Cardiac septum (tissue), 1 donor: ENCODE measurements around the gene IGF2R. TPM values are rescaled to one million over a fixed set of nuclear protein-coding genes. Genes with fewer than 3 reads are reported as not detected.

ENCODE experiments used
- DNase-seq: peaks from one replicate; pipeline ENCODE4 v3.0.0-alpha.2; 2020; ENCODE audit warnings: low spot score
- intact Hi-C: fragments of 100-400 bp; cut with DNase I; formaldehyde crosslinking; loops from one replicate; pipeline ENCODE4 v1.14.0; 2022
- total RNA-seq: library from RNA; stranded (reverse); fragmentation: NEBNext Ultra II Directional; extraction: Animal tissue kit (Norgen Biotek cat#: 25700); gene quantifications from one replicate; pipeline ENCODE4 v1.2.1, GENCODE V29; 2021
- donor health status: DM: no; HTN: no; CAD: no.

Gene IGF2R
- total RNA-seq, 1 donor from 2014 or later: 54.6 TPM

DNA sequence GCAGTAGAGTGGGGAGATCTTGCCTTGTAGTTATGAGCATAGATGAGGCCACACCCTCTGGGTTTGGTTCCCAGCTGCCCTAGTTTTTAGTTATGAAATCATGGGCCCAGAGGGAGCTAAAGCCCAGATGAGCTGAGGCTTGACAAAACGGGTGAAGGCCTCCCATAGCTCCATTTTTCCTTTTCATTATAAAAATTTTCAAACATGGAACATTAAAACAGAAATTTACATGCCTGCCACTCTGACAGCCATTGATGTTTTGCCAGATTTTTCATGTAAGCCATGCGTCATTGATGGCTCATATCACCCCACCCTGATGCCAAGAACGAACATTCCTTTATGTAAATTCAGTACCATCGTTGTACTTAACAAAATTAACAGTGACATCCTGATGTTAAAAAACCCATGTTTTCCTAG, 67.9 kb downstream of the IGF2R start:
- intact Hi-C loops: no loop called here
- DNase-seq: no peak

DNA sequence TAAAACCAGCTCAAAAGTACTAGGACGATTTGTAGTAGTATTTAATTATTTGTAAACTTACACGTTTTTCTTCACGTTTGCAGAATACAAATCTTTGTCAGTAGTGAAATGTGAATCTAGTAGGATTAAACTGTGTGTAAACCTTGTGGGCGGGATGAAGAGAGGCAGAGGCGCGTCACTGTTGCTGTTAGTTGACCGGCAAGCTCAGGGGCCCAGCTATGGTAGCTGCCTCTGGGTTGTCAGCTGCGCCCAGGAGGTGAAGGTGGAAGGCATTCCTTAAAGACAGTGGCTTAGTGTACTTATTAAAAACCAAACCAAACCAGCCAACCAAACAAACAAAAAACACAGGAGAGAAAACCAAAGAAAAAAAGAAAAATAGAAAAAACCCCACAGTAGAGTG, 69.6 kb downstream of the IGF2R start:
- intact Hi-C loops: no loop called here
- no peak for DNase-seq

DNA sequence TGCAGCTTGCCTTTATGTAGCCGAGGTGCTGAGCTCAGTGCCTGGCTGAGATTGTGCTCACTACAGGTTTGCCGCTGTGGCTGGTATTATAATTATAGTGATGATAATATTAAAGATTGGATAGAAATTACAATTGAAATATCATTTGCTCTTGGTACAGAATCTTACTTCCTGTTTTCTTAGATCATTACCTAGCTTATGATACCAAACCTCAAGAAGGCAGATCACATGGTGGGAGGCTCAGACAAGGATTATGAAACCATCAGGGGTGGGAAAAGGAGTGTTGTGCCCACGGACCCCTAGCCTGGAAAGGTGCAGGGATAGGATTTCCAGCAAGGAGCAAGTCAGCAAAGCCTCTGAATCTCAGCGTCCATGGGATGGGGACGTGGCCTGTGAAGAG, 70.6 kb downstream of the IGF2R start:
- no peak for DNase-seq
- intact Hi-C loops: no loop called here

DNA sequence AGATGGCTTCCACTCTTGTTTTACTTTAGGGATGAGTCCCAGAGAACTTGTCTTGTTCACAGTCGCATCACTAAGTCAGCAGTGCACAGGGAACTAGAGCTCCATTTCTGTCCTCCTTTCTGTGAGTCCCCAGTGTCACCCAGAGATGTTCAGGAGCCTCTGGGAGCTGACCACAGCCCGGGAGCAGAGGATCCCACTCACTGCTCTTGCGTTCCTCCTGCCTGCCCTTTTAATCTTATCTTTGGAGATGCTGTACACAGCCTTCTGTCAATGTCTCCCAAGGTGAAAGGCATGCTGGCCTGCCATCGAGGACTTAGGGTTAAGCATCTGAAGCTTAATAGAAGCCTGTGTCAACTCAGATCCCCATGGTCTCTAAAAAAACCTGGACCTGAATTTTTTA, 71.2 kb downstream of the IGF2R start:
- intact Hi-C loops: loop anchor here (5.0 kb wide), 2 partner anchors 73 to 178 kb away; partner anchors contain the start of gene IGF2R
- no peak for DNase-seq

DNA sequence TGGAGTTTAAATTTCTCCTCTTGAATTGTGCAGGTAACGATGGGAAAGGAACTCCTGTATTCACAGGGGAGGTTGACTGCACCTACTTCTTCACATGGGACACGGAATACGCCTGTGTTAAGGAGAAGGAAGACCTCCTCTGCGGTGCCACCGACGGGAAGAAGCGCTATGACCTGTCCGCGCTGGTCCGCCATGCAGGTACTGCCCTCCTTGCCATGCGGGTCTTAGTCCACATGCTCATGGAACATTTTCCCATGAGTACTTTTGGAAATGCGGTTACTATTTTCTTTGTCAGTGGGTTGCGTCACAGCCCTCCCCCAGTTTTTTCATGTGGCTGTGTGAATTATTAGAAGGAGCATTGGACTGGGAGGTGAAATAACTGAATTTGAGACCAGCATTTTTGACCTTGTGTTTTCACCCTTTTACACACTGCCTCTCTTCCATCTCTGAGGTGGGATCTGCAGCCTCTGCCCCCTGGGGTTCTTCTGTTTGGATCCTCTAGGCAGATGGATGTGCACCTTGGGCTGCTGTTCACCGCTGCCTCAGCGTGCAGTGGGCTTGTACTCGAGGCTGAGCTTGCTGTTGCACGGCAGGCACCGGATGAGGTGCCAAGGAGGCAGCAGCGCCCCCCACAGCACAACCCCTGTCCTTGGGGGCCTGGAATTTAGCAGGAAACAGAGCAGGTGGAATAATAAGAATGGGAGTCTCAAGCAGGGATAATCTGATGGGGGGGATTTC, 71.8 kb downstream of the IGF2R start:
- intact Hi-C loops: loop anchor here (5.0 kb wide), 2 partner anchors 73 to 178 kb away; partner anchors contain the start of gene IGF2R
- DNase-seq: no peak

DNA sequence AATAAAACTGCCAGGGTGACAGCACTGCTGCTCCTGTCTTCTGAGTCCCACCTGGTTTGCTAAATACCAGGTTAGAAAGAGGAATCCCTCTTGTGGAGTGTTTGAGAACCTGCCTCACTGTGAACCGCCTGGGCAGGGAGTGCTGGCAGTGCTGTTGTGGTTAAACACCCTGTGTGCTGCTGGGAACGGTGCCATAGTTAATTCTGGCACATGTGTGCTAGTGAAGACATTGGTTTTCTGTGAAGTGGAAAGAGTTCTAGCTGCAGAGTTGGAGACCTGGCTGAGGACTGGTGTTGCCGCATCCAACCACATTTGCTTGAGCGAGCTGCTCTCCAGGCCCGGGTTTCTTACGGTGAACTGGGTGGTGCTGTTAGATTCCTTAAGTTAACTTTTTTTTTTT, 72.7 kb downstream of the IGF2R start:
- intact Hi-C loops: loop anchor here (5.0 kb wide), 2 partner anchors 74 to 179 kb away; partner anchors contain the start of gene IGF2R
- DNase-seq: no peak

DNA sequence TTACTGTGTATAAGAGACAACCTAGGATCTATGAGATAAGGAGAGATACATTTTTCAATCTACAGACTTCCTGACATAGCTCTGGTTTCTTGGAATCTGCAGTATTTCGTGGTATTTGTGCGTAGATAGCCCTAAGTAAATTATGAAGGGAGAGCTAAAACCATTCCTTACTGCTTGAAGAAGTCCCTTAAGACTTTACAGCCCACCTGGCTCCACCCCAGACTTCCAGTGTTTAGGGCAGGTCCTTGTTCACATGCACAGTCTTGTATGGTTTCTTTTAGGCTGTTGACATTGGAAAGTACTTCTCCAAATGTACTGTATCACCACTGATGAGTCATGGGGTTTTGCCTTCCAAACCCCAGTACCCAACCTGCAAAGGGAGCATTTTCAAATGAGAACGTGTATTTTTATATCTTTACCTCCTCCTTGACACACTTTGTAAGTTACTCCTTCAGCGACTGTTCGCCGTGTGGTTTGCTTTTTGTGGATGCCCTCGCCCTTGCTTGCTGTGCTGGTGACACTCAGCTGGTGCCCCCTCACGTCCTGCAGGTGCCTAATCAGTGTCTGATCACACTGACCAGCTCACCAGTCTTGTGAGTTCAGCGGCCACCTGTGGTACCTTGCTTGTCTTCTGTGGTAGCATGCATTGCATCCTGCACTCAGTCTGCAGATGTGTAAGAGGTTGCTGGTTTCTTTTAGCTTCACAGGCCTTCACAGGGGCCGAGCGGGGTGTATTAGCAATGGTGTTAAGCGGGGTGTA, 73.3 kb downstream of the IGF2R start:
- DNase-seq: no peak
- intact Hi-C loops: loop anchor here (5.0 kb wide), 2 partner anchors 75 to 180 kb away; partner anchors contain the start of gene IGF2R

DNA sequence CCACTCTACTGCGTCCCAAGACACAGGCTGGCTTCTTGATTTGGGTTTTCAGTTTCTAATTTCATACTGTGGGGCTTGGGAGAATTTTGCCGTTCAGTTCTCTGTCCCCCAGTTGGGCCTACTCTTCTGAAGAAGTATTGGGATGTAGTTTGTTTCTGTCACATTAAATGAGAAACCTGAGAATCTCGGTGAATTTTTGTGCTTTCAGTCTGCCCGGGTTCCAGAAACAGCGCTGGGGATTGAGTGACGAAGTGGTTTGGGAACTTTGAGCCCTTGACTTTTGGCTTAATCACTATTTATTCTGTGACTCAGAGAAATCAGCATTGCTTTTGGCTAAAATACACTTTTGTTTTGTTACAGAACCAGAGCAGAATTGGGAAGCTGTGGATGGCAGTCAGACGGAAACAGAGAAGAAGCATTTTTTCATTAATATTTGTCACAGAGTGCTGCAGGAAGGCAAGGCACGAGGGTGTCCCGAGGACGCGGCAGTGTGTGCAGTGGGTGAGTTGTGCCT, 74.0 kb downstream of the IGF2R start:
- intact Hi-C loops: loop anchor here (5.0 kb wide), 2 partner anchors 76 to 181 kb away; partner anchors contain the start of gene IGF2R

DNA sequence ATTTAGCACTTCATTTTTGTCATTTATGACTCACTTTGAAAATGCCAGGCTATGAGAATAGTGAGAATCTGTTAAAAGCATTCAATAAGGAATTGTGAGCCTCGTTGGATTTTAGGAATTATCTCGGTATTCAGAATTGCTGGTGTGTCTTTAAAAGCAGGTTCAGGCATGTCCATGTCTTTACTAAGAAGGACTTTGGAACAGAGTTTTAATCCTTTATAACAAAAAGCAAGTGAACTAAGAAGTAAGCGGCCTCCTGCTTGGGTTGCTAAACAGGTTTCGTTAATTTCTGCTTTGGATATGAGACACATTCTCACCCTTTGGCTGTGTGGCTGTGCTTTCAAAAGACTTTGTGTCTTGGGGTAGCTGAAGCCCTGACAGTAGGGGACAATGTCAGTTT, 74.9 kb downstream of the IGF2R start:
- intact Hi-C loops: loop anchor here (5.0 kb wide), 2 partner anchors 76 to 181 kb away; partner anchors contain the start of gene IGF2R
- no peak for DNase-seq

More for the DNA sequence above, 74.0 kb downstream of the IGF2R start:
- DNase-seq: no peak

DNA sequence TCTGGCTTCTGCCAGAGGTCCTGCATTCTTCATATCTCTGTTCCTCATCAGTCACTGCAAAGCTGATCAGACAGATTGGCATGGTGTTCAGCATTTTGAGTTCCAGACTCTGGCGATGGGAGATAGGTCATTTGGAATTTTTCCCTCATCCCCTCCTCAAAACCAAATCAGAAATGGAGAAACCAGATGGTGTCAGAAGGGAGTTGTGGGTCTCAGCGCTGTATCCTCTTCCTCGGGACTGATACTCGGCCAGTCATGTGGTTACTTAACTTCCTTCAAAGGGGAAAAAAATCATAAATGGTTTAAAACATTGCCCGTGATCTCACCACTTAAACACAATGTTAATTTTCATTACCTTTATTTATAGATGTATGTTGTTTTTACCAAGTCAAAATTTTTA, 75.8 kb downstream of the IGF2R start:
- intact Hi-C loops: loop anchor here (5.0 kb wide), 2 partner anchors 77 to 182 kb away; partner anchors contain the start of gene IGF2R
- DNase-seq: no peak

DNA sequence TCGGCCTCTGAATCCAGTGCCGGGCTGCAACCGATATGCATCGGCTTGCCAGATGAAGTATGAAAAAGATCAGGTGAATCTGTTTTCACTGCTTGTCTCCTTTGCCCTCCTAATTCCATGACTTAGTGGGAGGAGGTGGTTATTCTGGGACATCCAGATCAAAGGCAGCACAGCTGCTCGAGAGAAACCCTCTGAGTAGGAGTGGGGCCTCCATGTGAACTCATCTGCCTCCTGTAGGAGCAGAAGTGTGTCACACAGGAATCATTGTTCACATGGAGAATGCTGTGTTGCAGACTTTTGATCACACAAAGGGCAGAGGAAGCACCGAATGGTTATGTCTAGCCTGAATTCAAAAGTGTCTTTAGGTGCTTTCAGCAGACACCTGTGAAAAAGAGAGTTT, 79.6 kb downstream of the IGF2R start:
- intact Hi-C loops: no loop called here
- no peak for DNase-seq

DNA sequence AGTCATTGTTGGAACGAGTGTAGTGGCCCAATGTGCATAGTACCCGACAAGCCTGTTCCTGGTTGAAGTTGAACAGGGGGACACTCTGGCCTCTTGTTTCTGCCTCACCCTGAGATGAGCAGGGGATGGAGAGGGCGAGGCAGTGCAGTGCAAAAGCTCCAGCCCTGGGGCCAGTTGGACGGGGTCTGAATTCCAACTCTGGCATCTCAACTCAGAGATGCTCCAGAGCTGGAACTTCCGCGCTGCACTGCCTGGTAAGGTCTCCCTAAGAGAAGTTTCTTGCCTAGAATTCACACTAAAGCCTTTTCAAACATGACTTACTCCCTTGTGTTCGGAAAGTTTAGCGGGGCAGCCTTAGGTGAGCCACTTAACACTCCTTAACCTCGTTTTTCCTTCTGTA, 80.5 kb downstream of the IGF2R start:
- intact Hi-C loops: no loop called here

DNA sequence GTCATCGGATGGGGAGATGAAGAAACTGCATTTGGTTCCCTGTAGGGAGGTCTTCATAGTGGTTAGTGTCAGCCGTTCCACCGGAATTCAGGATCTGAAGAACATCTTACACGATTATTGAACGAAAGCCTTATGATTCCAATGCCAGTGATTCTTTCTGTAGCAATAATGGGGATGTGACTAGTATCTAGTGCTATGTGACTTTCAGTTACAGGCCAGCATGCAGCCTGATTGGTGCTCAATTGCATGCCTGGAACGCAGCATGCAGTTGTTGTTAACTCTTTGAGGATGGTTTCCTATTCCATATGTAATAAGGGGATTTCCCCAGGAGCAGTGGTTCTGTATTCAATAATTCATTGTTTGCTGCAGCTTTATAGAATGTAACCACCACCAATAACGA, 81.1 kb downstream of the IGF2R start:
- intact Hi-C loops: no loop called here
- no peak for DNase-seq

More for the DNA sequence above, 80.5 kb downstream of the IGF2R start:
- DNase-seq: no peak

DNA sequence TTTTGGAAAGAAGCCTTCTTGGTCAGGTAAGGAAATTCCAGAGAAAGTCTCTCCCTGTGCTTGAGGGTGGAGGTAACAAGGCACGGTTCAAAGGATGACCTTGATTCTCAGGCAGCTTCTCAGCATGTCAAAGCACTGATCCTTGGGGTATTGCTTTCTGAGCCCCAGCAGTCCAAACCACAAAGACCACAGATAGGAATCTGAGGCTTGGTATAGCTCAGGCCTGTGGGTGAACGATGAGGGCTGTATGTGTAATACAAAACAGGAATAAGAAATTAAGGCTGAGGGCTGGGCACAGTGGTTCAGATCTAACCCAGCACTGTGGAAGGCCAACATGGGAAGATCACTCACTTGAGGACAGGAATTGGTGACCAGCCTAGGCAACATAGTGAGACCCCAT, 82.5 kb downstream of the IGF2R start:
- no peak for DNase-seq

DNA sequence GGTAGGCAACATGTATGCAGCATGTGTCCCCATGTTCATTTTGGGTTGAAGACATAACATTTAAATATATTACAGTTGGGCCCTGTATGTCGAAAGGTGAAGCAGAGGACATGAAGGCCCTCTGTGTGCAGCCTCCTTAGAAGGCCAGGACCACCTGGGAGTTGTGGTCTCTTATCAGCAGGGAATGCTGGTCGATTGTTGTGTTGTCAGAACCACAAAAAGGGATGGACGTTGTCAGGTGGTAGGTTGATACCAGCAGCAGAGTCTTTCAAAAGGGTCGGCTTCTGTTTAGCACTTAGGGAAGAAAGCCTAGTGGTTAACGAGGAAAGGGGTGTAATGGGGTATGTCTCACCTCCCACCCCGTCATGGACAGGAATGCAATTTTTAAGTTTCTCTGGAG, 85.4 kb downstream of the IGF2R start:
- intact Hi-C loops: no loop called here
- no peak for DNase-seq

More for the DNA sequence above, 82.5 kb downstream of the IGF2R start:
- intact Hi-C loops: no loop called here

DNA sequence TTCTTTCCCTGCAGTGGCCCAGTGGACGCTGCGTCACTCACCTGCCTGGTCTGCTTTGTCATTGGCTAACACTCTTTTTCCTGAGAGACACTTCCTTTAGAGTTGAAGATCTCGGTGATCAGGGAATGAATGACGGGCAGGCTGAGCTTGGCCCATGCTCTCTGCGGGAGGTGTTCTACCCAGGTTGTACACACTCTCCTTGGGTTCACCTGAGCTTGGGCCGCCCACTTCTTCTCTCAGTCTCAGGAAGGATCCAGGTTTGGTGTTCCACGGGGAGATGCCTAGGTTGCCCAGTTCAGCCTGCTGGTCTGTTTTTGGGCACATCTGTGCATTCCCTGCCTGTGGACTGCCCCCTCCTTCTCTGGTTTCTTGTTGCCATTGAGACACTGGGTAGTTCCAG, 86.0 kb downstream of the IGF2R start:
- peak; percentile 67 for DNase-seq
- intact Hi-C loops: no loop called here

DNA sequence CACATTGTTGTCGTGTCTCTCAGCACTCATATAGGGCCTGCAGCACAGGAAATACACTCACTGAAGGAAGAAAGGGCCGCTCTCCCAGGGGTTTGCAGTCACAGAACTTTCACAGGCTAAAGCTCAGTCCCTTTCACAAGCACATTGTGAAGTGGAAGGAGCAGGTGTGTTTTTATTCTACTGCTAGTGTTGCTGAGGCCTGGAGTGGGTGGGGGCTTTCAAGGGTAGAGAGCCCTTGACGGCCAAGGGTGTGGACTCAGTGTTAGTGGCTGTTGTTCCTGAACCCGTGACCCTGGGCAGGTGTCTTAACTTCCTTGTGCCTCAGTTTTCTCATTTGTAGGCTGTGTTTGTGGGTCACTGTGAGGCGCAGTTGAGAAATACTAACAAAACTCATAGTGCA, 86.5 kb downstream of the IGF2R start:
- intact Hi-C loops: no loop called here
- DNase-seq: peak; percentile 17

DNA sequence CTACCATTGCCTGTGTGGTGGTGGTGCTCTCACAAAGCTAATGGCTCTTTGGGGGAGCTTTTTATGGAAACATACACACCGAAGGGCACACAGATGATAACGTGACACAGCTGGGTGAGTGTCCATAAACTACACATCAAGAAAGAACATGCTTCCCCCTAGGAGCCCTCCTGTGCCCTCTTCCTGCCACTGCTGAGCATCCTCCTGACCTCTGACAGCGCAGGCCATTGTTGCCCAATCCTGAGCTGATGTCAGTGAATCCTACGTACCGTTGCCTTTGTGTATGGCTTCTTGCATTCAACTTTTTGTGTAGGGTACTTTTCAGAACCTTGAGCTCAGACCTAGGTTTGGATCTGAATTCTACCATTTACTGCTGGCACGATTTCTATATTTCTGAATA, 86.9 kb downstream of the IGF2R start:
- peak; percentile 50 for DNase-seq
- intact Hi-C loops: no loop called here

DNA sequence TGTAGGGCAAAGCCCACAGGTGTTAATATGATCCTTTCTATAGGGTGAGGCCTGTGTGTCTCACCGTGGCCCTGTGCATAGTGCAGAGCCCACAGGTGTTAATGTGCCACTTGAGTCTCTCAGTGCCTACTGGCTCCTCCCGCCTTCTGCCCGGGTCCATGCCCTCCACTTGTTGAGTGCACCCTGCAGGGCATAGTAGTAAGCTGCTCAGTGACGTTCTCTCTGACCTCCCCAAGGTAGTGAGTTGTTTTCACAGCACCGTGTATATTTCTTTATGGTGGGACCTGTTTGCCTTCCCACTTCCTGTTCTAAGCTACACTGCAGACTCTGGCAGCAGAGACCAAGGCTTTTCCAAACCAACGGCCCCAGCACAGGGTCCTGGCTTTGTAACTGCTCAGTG, 88.2 kb downstream of the IGF2R start:
- intact Hi-C loops: no loop called here

DNA sequence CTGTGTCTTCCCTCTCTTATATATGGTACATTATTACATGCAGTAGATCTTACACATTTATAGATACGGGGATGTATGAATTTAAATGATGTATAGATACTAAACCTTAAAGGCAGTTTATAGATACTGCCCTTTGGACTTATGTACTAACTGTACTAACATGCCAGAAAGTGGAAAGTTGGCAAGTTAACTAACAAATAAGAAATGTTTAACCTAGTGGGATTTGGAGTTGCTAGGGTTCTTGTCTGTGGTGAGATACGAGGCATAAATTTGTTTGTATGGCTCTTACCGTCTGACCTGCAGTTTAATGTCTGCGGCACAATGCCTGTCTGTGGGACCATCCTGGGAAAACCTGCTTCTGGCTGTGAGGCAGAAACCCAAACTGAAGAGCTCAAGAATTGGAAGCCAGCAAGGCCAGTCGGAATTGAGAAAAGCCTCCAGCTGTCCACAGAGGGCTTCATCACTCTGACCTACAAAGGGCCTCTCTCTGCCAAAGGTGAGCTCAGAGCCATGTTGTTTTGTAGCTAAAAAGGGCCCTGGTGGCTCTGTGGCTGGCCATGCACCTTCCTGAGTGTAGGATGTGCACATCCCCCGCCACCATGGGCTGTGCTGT, 89.8 kb downstream of the IGF2R start:
- DNase-seq: peak; percentile 24
- intact Hi-C loops: no loop called here

More for the DNA sequence above, 88.2 kb downstream of the IGF2R start:
- DNase-seq: peak; percentile 43
